Glomerular endothelial cell (primary cell): ENCODE data around the gene CCDC138. TPM values are rescaled to one million over a fixed set of nuclear protein-coding genes. Genes with fewer than 3 reads are reported as not detected.

ENCODE experiments used
- DNase-seq: peaks from one replicate; pipeline ENCODE4 v3.0.0-alpha.2; 2011; ENCODE audit warnings: low read depth, low spot score; ENCODE audit errors: extremely low read depth
- total RNA-seq: library from RNA; depleted of rRNA; stranded (reverse); fragments of >200 nt; gene quantifications from 2 replicates; pipeline ENCODE4 v1.2.3, GENCODE V29; 2015

Gene CCDC138
- total RNA-seq, 1 donor from 2014 or later: 2.9 TPM

GRCh38 chr2:108825736-108826135, 39.2 kb downstream of the CCDC138 start:
- no peak for DNase-seq

- no peak for DNase-seq
These were observed 43.2 kb downstream of the CCDC138 start for GRCh38 chr2:108829578-108830310.

GRCh38 chr2:108833219-108833618, 46.6 kb downstream of the CCDC138 start:
- DNase-seq: no peak

DNA sequence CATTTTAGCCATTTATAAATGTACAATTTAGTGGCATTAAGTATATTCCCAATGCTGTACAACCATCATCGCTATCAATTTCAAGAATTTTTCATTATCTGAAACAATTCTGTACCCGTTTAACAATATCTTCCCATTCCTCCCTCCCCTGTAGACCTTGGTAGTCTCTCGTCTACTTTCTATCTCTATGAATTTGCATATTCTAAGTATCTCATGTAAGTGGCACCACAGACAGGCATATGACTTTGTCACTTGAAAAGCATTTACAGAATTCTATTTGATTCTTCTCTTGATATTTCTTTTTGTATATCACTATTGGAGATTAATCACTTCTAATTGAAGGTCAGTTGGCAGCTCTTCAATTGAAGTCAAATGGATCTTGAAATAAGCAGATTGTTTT, 48.0 kb downstream of the CCDC138 start:
- DNase-seq: no peak

DNA sequence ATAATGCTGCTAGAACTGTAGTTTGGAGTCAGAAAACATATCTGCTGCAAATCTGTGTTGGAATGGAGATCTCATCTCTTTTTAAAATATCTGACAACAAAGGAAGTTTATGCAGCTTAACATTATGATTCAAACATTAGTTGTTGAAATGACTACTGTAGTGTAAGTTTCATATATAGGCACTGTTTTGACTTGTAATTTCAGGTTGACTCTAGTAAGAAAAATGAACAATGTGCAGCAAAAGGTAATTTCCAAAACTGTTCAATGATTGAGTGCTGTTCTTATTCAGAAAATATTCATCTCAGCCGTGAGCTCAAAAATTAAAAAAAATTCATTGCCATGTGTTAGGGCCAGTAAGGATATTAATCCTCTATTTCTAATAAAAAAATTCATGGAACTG, 48.5 kb downstream of the CCDC138 start:
- no peak for DNase-seq

- no peak for DNase-seq
These were observed 50.6 kb downstream of the CCDC138 start for GRCh38 chr2:108837198-108837597.

GRCh38 chr2:108841506-108841905, 54.9 kb downstream of the CCDC138 start:
- no peak for DNase-seq

GRCh38 chr2:108845923-108846322, 59.4 kb downstream of the CCDC138 start:
- DNase-seq: no peak

- DNase-seq: no peak
These were observed 60.4 kb downstream of the CCDC138 start for GRCh38 chr2:108847000-108847399.

GRCh38 chr2:108852375-108852774, 65.8 kb downstream of the CCDC138 start:
- no peak for DNase-seq

DNA sequence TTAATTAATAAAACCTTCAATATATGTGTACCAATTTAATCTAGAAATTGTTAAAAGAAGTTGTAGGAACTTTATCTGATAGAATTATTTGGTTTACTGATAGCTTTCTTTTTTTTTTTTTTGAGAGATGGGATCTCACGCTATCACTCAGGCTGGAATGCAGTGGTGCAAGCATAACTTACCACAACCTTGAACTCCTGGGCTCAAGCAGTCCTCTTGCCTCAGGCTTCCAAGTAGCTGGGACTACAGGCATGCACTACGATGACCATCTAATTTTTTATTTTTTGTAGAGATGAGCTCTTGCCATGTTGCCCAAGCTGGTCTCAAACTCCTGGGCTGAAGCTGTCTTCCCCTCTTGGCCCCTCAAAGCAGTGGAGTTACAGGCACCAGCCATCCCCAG, 66.8 kb downstream of the CCDC138 start:
- DNase-seq: no peak

DNA sequence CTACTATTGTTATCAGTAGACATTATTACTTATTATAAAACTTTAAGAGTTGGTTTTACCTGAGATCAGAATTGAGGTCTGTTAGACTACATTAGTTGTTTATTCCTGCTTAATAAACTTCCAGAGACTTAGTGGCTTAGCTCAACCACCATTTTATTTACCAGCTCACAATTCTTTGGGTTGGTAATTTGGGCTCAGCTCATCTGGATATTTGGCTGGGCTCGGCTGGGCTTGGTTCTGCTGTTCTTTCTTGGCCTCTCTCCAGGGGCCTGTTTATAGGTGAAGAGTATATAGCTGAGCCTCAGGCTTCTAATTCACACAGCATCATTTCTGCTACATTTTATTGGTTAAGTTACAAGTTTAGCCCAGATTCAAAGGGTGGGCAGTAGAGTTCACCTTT, 67.9 kb downstream of the CCDC138 start:
- DNase-seq: no peak

DNA sequence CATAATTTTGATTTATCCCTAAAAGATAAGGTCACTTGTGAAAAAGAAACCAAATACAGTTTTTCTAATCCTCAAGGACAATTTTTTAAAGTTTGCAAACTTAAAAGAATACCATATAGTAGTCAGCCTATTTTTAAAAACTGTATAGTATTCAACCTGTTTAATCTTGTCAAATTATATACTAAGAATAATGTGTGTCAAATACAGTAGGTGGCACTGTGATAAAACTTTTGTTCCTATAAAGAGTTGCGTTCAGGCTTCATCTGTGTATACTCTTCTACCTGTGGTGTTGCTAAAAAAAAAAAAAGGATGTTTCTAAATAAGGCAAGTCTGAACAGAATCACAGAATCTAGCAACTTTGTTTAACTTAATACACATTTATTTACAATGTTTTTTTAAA, 68.6 kb downstream of the CCDC138 start:
- DNase-seq: no peak

- DNase-seq: no peak
These were observed 72.3 kb downstream of the CCDC138 start for GRCh38 chr2:108858894-108859293.

DNA sequence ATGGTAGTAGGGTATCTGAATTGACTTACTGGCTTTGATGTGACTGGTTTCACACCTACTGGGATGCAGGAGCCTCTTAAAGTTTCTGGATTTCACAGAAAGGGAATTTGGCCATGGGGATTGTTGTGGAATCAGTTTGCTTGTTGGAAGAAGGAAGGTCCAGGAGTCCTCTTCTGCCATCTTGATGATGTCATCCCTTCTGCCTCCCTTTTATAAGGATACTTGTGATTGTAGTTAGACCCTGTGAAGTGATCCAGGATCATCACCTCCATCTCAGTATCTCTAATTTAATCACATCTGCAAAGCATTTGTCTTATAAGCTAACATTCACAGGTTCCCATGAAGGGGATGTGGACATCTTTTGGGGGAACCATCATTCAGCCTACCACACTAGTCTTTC, 79.5 kb downstream of the CCDC138 start:
- DNase-seq: no peak

DNA sequence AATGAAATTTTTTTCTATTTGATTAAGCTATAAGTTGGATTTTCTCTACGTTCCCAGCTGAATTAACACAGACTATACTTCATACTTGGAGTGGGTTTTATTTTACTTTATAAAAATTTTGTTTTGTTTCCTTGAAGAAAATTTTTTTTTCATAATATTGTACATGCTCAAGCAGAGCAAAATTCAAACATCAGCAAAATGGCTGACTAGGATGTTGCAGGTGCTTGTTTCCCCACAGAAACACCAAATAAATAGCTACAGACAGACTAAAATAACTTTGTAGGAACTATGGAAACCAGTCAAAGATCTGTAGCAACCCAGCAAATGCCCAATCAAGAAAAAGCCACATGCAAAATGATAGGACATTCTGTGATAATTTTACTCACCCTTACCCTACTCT, 82.3 kb downstream of the CCDC138 start:
- DNase-seq: no peak

- DNase-seq: no peak
These were observed 83.0 kb downstream of the CCDC138 start for GRCh38 chr2:108869542-108869941.

DNA sequence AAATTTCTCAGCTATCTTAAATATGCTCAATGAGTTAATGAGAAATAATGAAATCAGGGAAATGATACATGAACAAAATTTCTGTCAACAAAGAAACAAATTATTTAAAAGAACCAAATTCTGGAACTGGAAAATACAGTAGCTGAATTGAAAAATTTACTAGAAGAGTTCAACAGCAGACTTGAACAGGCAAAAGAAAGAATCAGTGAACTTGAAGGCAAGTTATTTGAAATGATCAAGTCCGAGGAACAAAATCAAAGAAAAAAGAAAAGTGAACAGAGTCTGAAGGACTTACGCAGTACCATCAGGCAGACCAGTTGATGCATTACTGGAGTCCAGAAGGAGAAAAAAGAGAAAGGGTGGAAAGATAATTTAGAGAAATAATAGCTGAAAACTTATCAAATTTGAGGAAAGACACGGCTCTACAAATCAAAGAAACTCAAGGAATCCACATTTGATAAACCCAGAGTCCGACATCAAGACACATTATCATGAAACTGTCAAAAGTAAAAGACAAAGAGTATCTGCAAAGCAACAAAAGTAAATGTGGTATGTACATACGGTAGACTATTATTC, 83.6 kb downstream of the CCDC138 start:
- DNase-seq: no peak

DNA sequence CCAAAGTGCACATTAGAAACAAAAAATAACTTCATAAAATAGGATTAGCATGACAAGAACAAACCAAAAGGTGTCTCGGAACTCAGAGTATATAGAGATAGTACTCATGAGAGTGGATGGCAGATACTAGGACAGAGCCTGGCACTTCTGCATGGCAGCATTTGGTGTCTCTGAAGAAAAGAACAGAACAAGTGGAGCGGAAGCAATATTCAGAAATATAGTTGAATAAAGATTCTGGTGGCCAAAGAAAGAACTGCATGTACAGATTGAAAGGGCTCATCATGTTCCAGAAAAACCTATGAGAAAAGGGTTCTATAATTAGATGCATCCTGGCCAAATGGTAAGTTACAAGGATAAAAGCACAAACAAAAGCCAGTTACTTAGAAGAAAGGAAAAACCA, 90.9 kb downstream of the CCDC138 start:
- no peak for DNase-seq

GRCh38 chr2:108878276-108878675, 91.7 kb downstream of the CCDC138 start:
- DNase-seq: no peak

DNA sequence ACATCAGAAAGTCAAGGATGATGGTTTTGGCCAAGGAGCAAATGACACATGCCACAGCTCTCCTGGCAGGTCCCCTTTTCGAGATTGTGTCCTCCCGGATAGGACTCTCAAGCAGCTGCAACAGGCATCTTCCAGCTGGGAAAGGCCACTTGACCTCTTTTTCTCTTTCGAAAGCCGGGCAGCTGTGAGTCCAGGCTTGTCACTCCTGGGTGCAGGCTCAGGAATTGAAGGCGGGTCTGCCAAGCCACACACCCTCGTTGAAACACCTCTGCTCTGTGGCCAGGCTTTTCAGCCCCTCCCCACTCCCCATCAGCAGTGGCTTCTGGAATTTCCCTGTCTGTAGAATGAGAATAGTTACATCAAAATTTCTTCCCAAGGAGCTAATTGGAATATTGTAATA, 98.0 kb downstream of the CCDC138 start:
- DNase-seq: no peak

DNA sequence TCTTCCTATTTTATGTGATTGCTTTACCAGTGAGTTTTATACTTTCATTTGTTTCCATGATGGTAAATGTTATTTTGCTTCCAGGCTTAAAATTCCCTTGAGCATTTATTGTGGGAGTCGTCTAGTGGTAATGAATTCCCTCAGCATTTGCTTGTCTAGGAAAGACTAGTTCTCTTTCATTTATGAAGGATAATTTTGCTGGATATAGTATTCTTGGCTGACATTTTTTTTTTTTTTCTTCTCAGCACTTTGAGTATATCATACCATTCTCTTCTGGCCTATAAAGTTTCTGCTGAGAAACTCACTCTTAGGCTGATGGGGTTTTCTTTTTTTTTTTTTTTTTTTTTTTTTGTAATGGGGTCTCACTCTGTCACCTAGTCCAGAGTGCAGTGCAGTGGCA, 103.3 kb downstream of the CCDC138 start:
- no peak for DNase-seq

- DNase-seq: no peak
These were observed 106.7 kb downstream of the CCDC138 start for GRCh38 chr2:108893277-108893676.
